Sciatic nerve (tissue), 2 donors: ENCODE measurements around the gene CAPNS2. TPM values are rescaled to one million over a fixed set of nuclear protein-coding genes. Genes with fewer than 3 reads are reported as not detected.
A peak's percentile ranks its signal among the peaks of the same experiment; 100 is the strongest.

ENCODE experiments used
- ATAC-seq: fragments of 200-7000 bp; cut with Tn5 transposase; one replicate; pipeline ENCODE4 v1.9.1; 2020; ENCODE audit warnings: mild to moderate bottlenecking, moderate library complexity
- DNase-seq: peaks from one replicate; pipeline ENCODE4 v3.0.0-alpha.2; 2020; ENCODE audit warnings: low spot score
- intact Hi-C: fragments of 100-400 bp; cut with DNase I; formaldehyde crosslinking; loops from one replicate; pipeline ENCODE4 v1.14.2; 2022
- total RNA-seq: library from RNA; stranded (reverse); fragmentation: NEBNext Ultra II Directional; extraction: Animal tissue kit (Norgen Biotek cat#: 25700); gene quantifications from one replicate; pipeline ENCODE4 v1.2.1, GENCODE V29; 2021
- donor health status: DM: no; HTN: no; CAD: no.
- donor health status: DM: no; HTN: no; CAD: no.

CAPNS2 gene
- 2.5 TPM for total RNA-seq

DNA sequence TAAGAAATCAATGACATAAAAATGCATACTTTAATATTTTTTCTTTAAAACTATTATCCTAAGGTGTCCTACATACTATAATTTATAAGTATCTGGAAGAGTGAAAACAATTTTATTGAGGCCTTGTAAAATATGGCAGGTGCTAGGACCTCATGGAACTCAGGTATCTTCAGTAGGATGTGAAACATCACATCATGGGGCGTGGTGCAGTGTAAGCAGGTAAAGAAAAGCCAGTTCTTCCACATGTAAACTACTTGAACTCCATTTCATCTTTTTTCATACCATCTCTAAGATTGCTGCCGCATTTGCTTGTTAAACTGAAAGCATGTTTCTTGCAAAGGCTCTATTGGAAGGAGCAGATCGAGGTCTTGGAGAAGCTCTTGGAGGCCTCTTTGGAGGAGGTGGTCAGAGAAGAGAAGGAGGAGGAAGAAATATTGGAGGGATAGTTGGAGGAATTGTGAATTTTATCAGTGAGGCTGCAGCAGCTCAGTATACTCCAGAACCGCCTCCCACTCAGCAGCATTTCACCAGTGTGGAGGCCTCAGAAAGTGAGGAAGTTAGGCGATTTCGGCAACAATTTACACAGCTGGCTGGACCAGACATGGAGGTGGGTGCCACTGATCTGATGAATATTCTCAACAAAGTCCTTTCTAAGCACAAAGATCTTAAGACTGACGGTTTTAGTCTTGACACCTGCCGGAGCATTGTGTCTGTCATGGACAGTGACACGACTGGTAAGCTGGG is at the start of gene CAPNS2:
CAPNS2 (plus strand) TSS at position 253 of the 744 bp plus-strand sequence; CDS start at position 326, 73 bp downstream.
- ATAC-seq, result no peak
- intact Hi-C loops, result no loop called here
- no peak for DNase-seq

GRCh38 chr16:55521792-55522191 is 44.7 kb upstream of the CAPNS2 start:
- DNase-seq, result no peak
- no peak for ATAC-seq
- intact Hi-C loops, result no loop called here

DNA sequence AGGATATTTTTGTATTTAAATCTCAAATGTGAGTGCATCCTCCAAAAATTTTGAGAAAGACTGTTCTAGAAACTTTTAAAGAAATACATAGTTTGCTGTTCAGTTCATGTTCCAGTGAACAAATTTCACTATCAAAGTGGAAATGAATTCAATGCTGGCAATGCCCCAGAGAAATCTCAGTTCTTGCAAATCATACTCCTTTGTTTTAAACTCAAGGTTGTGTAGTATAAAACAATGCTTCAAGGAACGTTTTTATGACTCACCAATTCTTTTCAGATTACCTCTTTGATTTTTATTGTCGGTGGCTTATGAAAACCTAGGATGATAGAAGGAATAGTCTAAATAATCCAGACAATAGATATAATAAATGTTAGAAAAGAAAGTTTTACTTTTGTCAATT is 40.0 kb upstream of the CAPNS2 start:
- intact Hi-C loops, result no loop called here
- no peak for ATAC-seq
- no peak for DNase-seq

DNA sequence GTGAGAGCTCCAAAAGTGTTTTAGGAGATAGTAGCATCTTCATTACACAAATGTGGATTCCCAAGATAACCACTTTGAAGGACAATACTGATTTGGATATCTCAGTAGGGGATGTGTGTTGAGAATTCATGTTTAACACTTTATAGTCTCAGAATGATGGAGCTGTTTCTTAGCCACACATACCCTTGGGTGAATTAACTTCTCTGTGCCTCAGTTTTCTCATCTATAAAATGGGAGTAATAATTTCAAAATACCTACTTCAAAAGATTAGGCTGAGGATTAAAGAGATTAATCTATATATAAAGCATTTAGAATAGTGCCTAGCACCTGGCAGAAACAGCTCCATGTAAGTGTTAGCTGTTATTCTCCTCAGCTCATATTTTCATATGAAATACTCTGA is 38.6 kb upstream of the CAPNS2 start:
- ATAC-seq, result no peak
- intact Hi-C loops, result no loop called here

GRCh38 chr16:55529018-55529417 is 37.5 kb upstream of the CAPNS2 start:
- intact Hi-C loops, result no loop called here
- ATAC-seq (peak; percentile 97), DNase-seq (no peak)

More for the DNA sequence above, 38.6 kb upstream of the CAPNS2 start:
- no peak for DNase-seq

DNA sequence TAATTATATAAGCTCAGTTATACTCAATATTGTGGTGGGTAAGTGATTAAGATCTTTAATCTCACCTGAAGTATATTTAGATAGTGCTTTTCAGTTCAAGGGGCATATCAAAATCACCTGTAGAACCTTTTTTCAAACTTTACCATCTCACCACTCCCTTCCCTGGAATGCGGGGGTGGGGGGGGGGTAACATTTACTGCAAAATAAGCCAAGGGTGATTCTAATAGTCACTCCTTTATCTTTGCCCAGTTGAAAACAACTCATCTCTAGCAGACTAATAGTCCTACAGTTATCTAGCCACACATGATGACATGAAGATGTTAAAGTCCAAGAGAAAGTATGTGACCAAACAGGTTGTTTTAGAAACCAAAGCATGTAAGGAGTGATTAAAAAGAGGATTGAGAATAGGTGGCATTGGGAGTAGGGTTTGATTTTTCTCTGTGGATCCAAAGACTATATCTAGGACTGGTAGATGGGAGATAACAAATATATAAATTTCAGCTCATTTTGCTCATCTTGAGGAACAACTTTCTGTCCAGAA is 36.1 kb upstream of the CAPNS2 start:
- no peak for ATAC-seq
- DNase-seq, result no peak
- intact Hi-C loops, result no loop called here

DNA sequence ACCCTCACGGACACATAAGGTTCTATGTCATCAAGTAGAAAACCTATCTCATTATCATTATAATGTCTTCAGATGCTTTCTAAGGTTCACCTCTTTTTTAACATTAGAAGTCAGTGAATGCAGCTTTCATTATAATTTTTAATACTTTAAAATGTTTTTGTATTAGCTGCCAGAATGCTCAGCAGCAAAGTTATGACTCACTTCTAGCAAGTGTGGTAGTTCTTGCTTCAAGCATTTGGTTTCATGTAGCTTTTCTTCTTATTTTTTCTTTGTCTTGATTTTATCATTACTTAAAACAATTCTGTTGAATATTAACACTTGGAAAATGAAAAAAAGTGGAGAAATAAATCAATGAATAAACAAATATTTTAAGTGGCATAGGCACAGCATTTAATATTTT is 34.3 kb upstream of the CAPNS2 start:
- DNase-seq, result no peak
- no peak for ATAC-seq
- intact Hi-C loops, result no loop called here

DNA sequence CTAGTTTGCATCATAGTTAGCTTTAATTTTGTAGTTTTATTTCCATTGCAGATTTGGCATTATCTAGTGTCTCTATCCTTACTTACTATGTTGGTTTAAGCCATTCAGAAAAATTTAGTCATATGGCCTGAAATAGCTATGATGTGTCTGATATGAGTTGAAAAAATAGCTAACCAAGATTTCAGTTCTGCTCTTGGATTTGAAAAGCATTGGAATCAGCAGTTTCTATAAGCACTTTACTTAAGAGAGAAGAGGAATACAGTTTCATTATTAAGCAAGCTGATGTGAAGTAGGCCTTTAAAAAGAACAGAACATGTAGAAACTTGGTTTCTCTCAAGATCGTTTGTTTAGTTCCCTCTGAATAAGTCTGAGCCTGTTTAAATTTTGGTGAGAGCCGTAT is 31.7 kb upstream of the CAPNS2 start:
- DNase-seq (no peak), ATAC-seq (peak; percentile 17)
- intact Hi-C loops, result no loop called here

GRCh38 chr16:55539049-55539448 is 27.4 kb upstream of the CAPNS2 start:
- intact Hi-C loops, result no loop called here
- ATAC-seq, result peak; percentile 58
- DNase-seq, result no peak

DNA sequence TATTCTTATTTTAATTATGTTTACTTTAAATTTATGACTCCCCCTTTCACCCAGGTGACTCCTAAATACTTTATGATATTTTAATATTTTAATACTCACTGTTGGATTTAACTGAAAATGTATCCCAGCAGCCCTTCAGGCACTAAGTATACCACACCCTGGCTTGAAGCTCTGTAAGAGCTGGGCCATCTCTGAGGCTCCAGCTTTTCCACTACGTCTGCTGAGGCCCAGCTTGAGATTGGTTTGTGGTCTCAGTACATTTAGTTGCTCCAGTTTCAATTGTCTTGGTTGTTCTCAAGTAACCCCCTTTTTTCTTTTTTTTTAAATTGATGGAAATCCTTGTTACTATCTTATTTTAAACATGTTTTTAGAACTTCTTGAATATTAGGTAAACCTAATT is 27.0 kb upstream of the CAPNS2 start:
- ATAC-seq, result peak; percentile 74
- intact Hi-C loops, result no loop called here
- no peak for DNase-seq

DNA sequence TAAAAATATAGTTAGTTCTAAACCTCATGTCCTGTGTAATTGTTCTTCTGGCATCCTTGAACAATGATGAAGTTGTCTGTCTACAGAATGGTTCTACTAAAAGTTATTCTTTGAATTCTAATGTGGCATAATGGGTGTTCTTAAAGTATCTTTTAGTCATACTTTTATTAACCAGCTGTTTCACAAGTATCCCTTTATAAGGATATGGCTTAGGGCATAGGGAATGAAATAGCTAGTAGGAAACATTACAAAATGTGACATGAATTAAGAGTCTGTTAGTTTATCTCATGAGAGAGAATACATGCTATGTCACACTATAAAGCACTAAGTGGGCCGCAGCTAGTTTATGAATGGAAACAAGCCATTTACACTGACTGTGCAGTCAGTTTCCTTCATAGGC is 26.3 kb upstream of the CAPNS2 start:
- no peak for DNase-seq
- intact Hi-C loops, result no loop called here
- no peak for ATAC-seq

- intact Hi-C loops, result no loop called here
- DNase-seq (no peak), ATAC-seq (peak; percentile 60)
These were observed 23.9 kb upstream of the CAPNS2 start for GRCh38 chr16:55542459-55543082.

GRCh38 chr16:55543472-55543871 is 23.0 kb upstream of the CAPNS2 start:
- ATAC-seq, result peak; percentile 59
- intact Hi-C loops, result no loop called here
- no peak for DNase-seq

DNA sequence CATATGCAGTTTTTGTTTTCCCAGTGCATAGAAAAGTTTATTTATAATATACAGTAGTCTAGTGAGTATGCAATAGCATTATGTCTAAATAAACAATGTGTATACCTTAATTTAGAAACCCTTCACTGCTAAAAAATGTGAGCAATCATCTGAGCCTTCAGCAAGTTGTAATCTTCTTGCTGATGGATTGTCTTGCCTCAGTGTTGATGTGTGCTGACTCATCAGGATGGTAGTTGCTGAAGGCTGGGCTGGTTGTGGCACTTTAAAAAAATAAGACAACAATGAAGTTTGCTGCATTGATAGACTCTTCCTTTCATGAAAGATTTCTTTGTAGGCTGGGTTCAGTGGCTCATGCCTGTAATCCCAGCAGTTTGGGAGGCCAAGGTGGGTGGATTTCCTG is 13.9 kb upstream of the CAPNS2 start:
- DNase-seq (no peak), ATAC-seq (no peak)
- intact Hi-C loops, result no loop called here

GRCh38 chr16:55555436-55555835 is 11.0 kb upstream of the CAPNS2 start:
- intact Hi-C loops, result no loop called here
- DNase-seq (no peak), ATAC-seq (no peak)

DNA sequence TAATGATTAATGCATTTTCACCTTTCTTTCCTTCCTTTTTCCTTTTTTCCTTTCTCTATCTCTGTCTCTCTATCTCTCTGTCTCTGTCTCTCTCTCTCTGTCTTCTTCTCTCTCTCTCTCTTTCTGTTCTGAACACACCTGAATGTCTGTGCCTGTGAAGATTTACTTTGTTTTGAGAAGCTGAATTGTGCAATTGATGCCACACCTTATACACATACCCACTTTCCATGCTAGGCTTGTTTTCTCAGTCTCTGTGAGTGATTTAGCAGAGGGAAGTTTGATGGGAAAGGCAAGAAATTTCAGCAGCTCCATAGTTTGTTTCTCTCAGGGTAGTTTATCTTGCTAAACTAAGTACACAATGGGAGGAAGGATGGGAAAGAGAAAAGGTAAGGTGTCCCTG is 9.3 kb upstream of the CAPNS2 start:
- ATAC-seq (no peak), DNase-seq (no peak)
- intact Hi-C loops, result no loop called here

DNA sequence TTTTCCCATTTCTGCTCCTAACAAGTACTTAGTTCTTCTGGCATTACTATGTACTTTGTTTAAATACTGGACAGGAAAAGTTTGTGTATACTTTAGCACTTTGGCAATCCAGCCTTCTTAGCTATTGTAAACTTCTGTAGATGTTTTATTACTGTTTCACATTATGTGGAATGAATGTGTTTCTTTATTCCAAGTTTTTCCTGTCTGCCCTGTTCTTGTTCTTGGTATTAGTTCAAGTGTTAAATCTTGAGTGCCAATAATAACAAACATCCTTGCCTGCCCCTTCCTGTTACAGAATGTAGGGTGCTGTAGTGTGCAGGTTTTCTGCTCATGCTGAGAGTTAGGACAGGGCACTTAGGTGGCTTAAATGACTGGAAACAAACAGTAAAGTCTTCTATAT is 7.3 kb upstream of the CAPNS2 start:
- ATAC-seq (peak; percentile 92), DNase-seq (no peak)
- intact Hi-C loops, result no loop called here

DNA sequence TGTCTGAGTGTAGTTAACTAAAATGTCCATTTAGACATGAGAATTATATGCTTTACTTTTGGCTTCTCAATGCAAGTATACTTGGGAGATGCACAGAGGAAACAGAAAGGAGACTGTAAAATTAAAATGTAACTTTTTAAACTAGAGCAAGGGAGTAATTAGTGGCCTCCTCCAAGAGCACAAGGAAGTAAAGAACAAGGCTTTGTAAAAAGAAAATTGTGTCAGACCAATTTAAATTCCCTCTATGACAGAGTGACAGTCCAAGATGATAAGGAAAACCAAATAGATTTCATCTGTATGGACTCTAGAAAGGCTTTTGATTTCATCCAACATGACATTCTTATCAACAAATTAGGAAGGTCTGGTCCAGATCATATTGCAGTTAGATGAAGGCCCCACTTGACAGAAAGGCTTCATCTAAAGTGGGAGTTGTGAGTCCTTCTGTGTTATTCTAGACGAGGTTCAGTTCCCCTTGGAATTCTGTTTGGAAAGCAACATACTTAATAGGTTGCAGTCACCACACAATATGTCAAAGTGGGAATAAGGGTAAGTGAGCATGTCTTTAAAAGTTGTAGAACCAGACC is 6.5 kb upstream of the CAPNS2 start:
- ATAC-seq (peak; percentile 34), DNase-seq (no peak)
- intact Hi-C loops, result no loop called here

DNA sequence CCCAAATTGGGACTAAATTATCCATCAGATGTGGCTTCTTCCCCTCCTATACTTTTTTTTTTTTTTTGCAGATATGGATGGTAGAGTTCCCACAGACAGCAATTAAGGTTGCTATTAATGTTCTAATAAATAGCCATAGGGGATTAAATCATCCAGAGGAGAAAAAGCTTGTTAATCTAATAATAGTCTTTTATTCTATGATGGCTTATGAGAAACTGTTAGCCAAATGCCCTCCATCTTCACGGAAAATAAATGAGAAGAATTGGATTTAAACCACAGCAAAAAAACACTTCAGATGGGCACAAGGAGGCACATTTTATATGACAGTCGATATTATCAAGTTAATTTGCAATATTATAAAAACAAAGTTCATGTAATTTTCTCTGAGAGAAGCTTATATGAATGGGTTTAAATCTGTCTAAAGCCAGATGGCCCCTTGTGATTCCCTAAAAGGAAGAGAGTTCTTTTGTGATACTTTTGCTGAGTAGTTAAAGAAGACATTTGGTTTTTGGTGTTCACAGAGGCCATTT is 5.1 kb upstream of the CAPNS2 start:
- intact Hi-C loops, result no loop called here
- DNase-seq, result no peak
- no peak for ATAC-seq

- DNase-seq (no peak), ATAC-seq (no peak)
- intact Hi-C loops, result no loop called here
These were observed 3.5 kb upstream of the CAPNS2 start for GRCh38 chr16:55562936-55563335.
